ENCODE measurements around the gene STYK1. TPM values are rescaled to one million over a fixed set of nuclear protein-coding genes. Genes with fewer than 3 reads are reported as not detected.
"Not testable (repeated sequence)": the region's sequence is repeated elsewhere in the genome, so short reads cannot be mapped to it uniquely, and the experiment has no call there.

Gene STYK1
- total and polyA plus RNA-seq, 4 experiments from 2014 or later: not detected

GRCh38 chr12:10613349-10614055 is 60.4 kb downstream of the STYK1 start, which contains the start of gene MAGOHB:
MAGOHB (minus strand) TSS chr12:10613609; CDS start chr12:10613532, 77 bp downstream.
- H3K27me3 ChIP-seq (ENCODE audit: insufficient read depth, low read length): no peaks in the 10 kb centered on the region
- Mint-ChIP-seq H3K9me3 (peaks cover 0 to 4% (median 0%) of the 10 kb centered on the region in 8 donors), H3K36me3 (peaks cover 19 to 24% of the 10 kb centered on the region in 2 donors), H3K4me3 (peak within 1 kb of the TSS; percentile 99 to 100 (median 100)), H3K27ac (peak within 1 kb of the TSS; percentile 99 to 100 (median 100)), H3K27me3 (peaks cover 5 to 10% of the 10 kb centered on the region in 2 donors), H3K4me1 (peaks cover 20 to 36% (median 27%) of the 10 kb centered on the region in 4 donors)
- no peaks in the 10 kb centered on the region for H3K9me3 ChIP-seq (ENCODE audit: control insufficient read depth in 1 of 2, low read length in 2 of 2)
- peak within 1 kb of the TSS; percentile 93 for H3K27ac ChIP-seq (ENCODE audit: low read depth, low read length)
- intact Hi-C loops (cut with micrococcal nuclease): loop anchor here (1.0 to 5.0 kb wide), 6 partner anchors 59 to 746 kb away; partner anchors contain the start of genes CLEC2B, GABARAPL1 and SMIM10L1
- ChIA-PET CTCF (ENCODE audit: partially characterized antibody) (no interaction called here), POLR2A (ENCODE audit: partially characterized antibody) (interaction anchor here (0.8 to 2.5 kb wide), 5 partner anchors 247 to 557 kb away, joined by 3 to 18 read pairs (median 6); partner anchors contain the start of genes GABARAPL1 and SMIM10L1)
- H3K36me3 ChIP-seq (ENCODE audit: insufficient read depth, low read length): peaks cover 14% of the 10 kb centered on the region
- peak; percentile 96 to 98 (median 96) for DNase-seq
- peaks cover 22% of the 10 kb centered on the region for H3K4me1 ChIP-seq (ENCODE audit: insufficient read depth, low read length)
- peak within 1 kb of the TSS; percentile 92 to 96 for H3K4me3 ChIP-seq (ENCODE audit: low read length in 2 of 2)

- POLR2A ChIA-PET (ENCODE audit: partially characterized antibody): interaction anchor here (1.0 to 2.5 kb wide), 4 partner anchors 246 to 400 kb away, joined by 4 to 18 read pairs (median 9); partner anchors contain the start of gene GABARAPL1
- CTCF ChIA-PET (ENCODE audit: partially characterized antibody): no interaction called here
- peaks cover 0 to 4% (median 0%) of the 10 kb centered on the region in 8 donors for H3K9me3 Mint-ChIP-seq
Measured at GRCh38 chr12:10612984-10613348, 60.9 kb downstream of the STYK1 start.

GRCh38 chr12:10612110-10612509 is 61.7 kb downstream of the STYK1 start:
- Mint-ChIP-seq H3K27ac (peak overlapping the region in 6 of 7 donors; percentile 99 to 100 (median 100)), H3K27me3 (peaks cover 1 to 6% of the 10 kb centered on the region in 2 donors), H3K4me1 (peaks cover 20 to 36% (median 27%) of the 10 kb centered on the region in 4 donors), H3K4me3 (peak overlapping the region; percentile 99 to 100 (median 100)), H3K9me3 (peaks cover 0 to 4% (median 0%) of the 10 kb centered on the region in 8 donors), H3K36me3 (peaks cover 31 to 36% of the 10 kb centered on the region in 2 donors)
- POLR2A ChIA-PET (ENCODE audit: partially characterized antibody): no interaction called here
- no peaks in the 10 kb centered on the region for H3K9me3 ChIP-seq (ENCODE audit: control insufficient read depth in 1 of 2, low read length in 2 of 2)
- H3K27me3 ChIP-seq (ENCODE audit: insufficient read depth, low read length): no peaks in the 10 kb centered on the region
- H3K27ac ChIP-seq (ENCODE audit: low read depth, low read length): peak overlapping the region; percentile 93
- CTCF ChIA-PET (ENCODE audit: partially characterized antibody): no interaction called here
- no peak for DNase-seq
- H3K36me3 ChIP-seq (ENCODE audit: insufficient read depth, low read length): peaks cover 20% of the 10 kb centered on the region
- intact Hi-C loops (cut with micrococcal nuclease): loop anchor here (2.0 to 5.0 kb wide), 3 partner anchors 61 to 745 kb away; partner anchors contain the start of genes CLEC2B and SMIM10L1
- peaks cover 22% of the 10 kb centered on the region for H3K4me1 ChIP-seq (ENCODE audit: insufficient read depth, low read length)
- peak overlapping the region in 1 of 2 donors; percentile 92 for H3K4me3 ChIP-seq (ENCODE audit: low read length in 2 of 2)

More at GRCh38 chr12:10612984-10613348, 60.9 kb downstream of the STYK1 start:
- Histone ChIP-seq H3K36me3 (ENCODE audit: insufficient read depth, low read length) (peaks cover 15% of the 10 kb centered on the region), H3K4me3 (ENCODE audit: low read length in 2 of 2) (peak overlapping the region; percentile 92 to 96), H3K27ac (ENCODE audit: low read depth, low read length) (peak overlapping the region; percentile 93), H3K27me3 (ENCODE audit: insufficient read depth, low read length) (no peaks in the 10 kb centered on the region), H3K4me1 (ENCODE audit: insufficient read depth, low read length) (peaks cover 22% of the 10 kb centered on the region), H3K9me3 (ENCODE audit: control insufficient read depth in 1 of 2, low read length in 2 of 2) (no peaks in the 10 kb centered on the region)
- peak overlapping the region; percentile 99 to 100 (median 100) for H3K27ac Mint-ChIP-seq
- peaks cover 20 to 36% (median 27%) of the 10 kb centered on the region in 4 donors for H3K4me1 Mint-ChIP-seq
- H3K36me3 Mint-ChIP-seq: peaks cover 23 to 28% of the 10 kb centered on the region in 2 donors
- peak overlapping the region; percentile 99 to 100 (median 100) for H3K4me3 Mint-ChIP-seq
- intact Hi-C loops (cut with micrococcal nuclease): loop anchor here (1.0 to 5.0 kb wide), 6 partner anchors 60 to 746 kb away; partner anchors contain the start of genes CLEC2B, GABARAPL1 and SMIM10L1
- peaks cover 4 to 8% of the 10 kb centered on the region in 2 donors for H3K27me3 Mint-ChIP-seq
- peak in 1 of 5 donors; percentile 27 for DNase-seq

GRCh38 chr12:10611258-10611657 is 62.6 kb downstream of the STYK1 start:
- H3K27me3 Mint-ChIP-seq; H3K9me3 ChIP-seq (ENCODE audit: control insufficient read depth in 1 of 2, low read length in 2 of 2); DNase-seq; H3K27ac ChIP-seq (ENCODE audit: low read depth, low read length); H3K9me3 Mint-ChIP-seq; H3K27me3 ChIP-seq (ENCODE audit: insufficient read depth, low read length); POLR2A ChIA-PET (ENCODE audit: partially characterized antibody); H3K4me3 ChIP-seq (ENCODE audit: low read length in 2 of 2): not testable (repeated sequence)
- CTCF ChIA-PET (ENCODE audit: partially characterized antibody): interaction anchor here (0.6 to 0.9 kb wide), 3 partner anchors 46 to 459 kb away, joined by 3 read pairs; no protein-coding TSS in a partner anchor
- Mint-ChIP-seq H3K27ac (peak overlapping the region in 3 of 7 donors; percentile 48 to 100 (median 53)), H3K4me3 (peak overlapping the region in 1 of 8 donors; percentile 39), H3K36me3 (peaks cover 33 to 40% of the 10 kb centered on the region in 2 donors), H3K4me1 (peaks cover 20 to 36% (median 27%) of the 10 kb centered on the region in 4 donors)
- Histone ChIP-seq H3K36me3 (ENCODE audit: insufficient read depth, low read length) (peaks cover 24% of the 10 kb centered on the region), H3K4me1 (ENCODE audit: insufficient read depth, low read length) (peaks cover 22% of the 10 kb centered on the region)
- intact Hi-C loops (cut with micrococcal nuclease): loop anchor here (5.0 kb wide), 2 partner anchors 561 to 744 kb away; partner anchors contain the start of genes CLEC2B and SMIM10L1

GRCh38 chr12:10610188-10610587 is 63.7 kb downstream of the STYK1 start:
- Mint-ChIP-seq H3K4me1 (peaks cover 20 to 36% (median 27%) of the 10 kb centered on the region in 4 donors), H3K9me3 (peaks cover 0 to 4% (median 0%) of the 10 kb centered on the region in 8 donors), H3K4me3 (no peak overlapping the region), H3K27me3 (peaks cover 0 to 5% of the 10 kb centered on the region in 2 donors), H3K27ac (no peak overlapping the region), H3K36me3 (peaks cover 36 to 46% of the 10 kb centered on the region in 2 donors)
- ChIA-PET CTCF (ENCODE audit: partially characterized antibody) (interaction anchor here (0.6 kb wide), 1 partner anchor 70 kb away, joined by 3 read pairs; no protein-coding TSS in a partner anchor), POLR2A (ENCODE audit: partially characterized antibody) (no interaction called here)
- intact Hi-C loops (cut with micrococcal nuclease): loop anchor here (5.0 kb wide), 2 partner anchors 562 to 743 kb away; partner anchors contain the start of genes CLEC2B and SMIM10L1
- no peak overlapping the region for H3K4me3 ChIP-seq (ENCODE audit: low read length in 2 of 2)
- peaks cover 24% of the 10 kb centered on the region for H3K36me3 ChIP-seq (ENCODE audit: insufficient read depth, low read length)
- H3K27ac ChIP-seq (ENCODE audit: low read depth, low read length): no peak overlapping the region
- peaks cover 22% of the 10 kb centered on the region for H3K4me1 ChIP-seq (ENCODE audit: insufficient read depth, low read length)
- no peak for DNase-seq
- H3K27me3 ChIP-seq (ENCODE audit: insufficient read depth, low read length): no peaks in the 10 kb centered on the region
- H3K9me3 ChIP-seq (ENCODE audit: control insufficient read depth in 1 of 2, low read length in 2 of 2): no peaks in the 10 kb centered on the region

GRCh38 chr12:10607885-10608458 is 65.9 kb downstream of the STYK1 start:
- no peak overlapping the region for H3K27ac ChIP-seq (ENCODE audit: low read depth, low read length)
- no peaks in the 10 kb centered on the region for H3K27me3 ChIP-seq (ENCODE audit: insufficient read depth, low read length)
- H3K9me3 Mint-ChIP-seq: no peaks in the 10 kb centered on the region
- peaks cover 13% of the 10 kb centered on the region for H3K4me1 ChIP-seq (ENCODE audit: insufficient read depth, low read length)
- peaks cover 39 to 43% of the 10 kb centered on the region in 2 donors for H3K36me3 Mint-ChIP-seq
- H3K36me3 ChIP-seq (ENCODE audit: insufficient read depth, low read length): peaks cover 24% of the 10 kb centered on the region
- CTCF ChIA-PET (ENCODE audit: partially characterized antibody): interaction anchor here (0.5 kb wide), 1 partner anchor 1969 kb away, joined by 3 read pairs; no protein-coding TSS in a partner anchor
- no peak overlapping the region for H3K27ac Mint-ChIP-seq
- POLR2A ChIA-PET (ENCODE audit: partially characterized antibody): interaction anchor here (0.8 kb wide), 1 partner anchor 395 kb away, joined by 4 read pairs; the partner anchor contains the start of gene GABARAPL1
- H3K4me3 Mint-ChIP-seq: no peak overlapping the region
- H3K9me3 ChIP-seq (ENCODE audit: control insufficient read depth in 1 of 2, low read length in 2 of 2): no peaks in the 10 kb centered on the region
- H3K27me3 Mint-ChIP-seq: no peaks in the 10 kb centered on the region
- DNase-seq: no peak
- peaks cover 11 to 21% (median 18%) of the 10 kb centered on the region in 4 donors for H3K4me1 Mint-ChIP-seq
- intact Hi-C loops (cut with micrococcal nuclease): no loop called here
- H3K4me3 ChIP-seq (ENCODE audit: low read length in 2 of 2): no peak overlapping the region

All from CD4-positive, alpha-beta memory T cell (primary cell).